ENCODE measurements around the gene CATSPERZ. TPM values are rescaled to one million over a fixed set of nuclear protein-coding genes. Genes with fewer than 3 reads are reported as not detected.

Gene CATSPERZ
- total RNA-seq, 4 donors from 2014 or later: 0.80 TPM; not detected in 3

DNA sequence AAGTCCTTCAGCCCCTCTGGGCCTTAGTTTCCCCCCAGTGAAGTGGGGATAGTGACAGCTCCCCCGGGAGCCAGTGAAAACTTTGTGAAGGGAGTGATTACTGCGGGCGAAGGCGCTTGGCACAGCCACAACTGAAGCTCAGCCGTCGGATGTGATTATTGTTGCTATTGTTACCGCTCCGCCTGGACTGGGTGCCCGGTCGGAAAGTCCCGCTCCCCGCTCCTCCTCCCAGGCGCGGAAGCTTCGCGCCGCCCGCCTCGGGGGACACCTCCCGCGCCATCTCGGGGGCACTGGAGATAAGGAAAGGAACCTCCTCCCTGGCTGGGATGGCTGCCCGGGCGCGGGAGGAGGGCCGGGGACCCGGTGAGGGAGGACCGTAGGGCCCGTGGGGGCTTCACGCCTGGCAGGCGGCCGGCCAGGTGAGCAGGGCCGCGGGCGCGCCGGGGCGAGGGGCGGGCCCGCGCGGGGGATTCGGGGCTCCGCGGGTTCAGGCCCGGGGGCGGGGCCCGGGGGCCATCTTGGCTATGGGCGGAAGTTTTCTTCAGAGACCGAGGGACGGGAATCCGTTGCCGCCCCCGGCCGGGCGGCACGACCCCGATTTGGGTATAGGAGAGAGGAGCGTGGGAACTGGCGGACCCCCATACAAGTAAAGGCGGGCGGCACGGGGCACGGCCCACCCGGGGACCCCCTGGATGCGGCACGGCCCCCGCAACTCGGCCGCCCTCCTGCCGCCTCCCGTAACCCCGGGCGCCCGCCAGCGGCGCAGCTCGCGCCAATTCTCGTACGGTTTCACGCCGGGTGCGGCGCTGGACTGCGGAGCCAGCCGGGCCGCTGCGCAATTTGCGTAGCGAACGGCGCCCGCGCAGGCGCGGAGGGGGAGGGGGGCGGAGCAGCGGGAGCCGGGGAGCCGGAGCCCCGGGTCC, 14.9 kb upstream of the CATSPERZ start, which contains the start of gene GPR137:
TSS of gene GPR137 (plus strand) at position 887 of the 923 bp plus-strand sequence. CDS start 677 bp downstream, outside the sequence.
- Histone ChIP-seq H3K9me3 (no peaks in the 10 kb centered on the region), H3K27ac (replicated peaks in 1 of 4) (peak within 1 kb of the TSS; percentile 85 to 98 (median 98)), H3K4me1 (peaks cover 29 to 58% (median 46%) of the 10 kb centered on the region in 4 donors), H3K27me3 (peaks cover 0 to 6% (median 0%) of the 10 kb centered on the region in 4 donors), H3K36me3 (peaks cover 0 to 40% (median 24%) of the 10 kb centered on the region in 4 donors), H3K4me3 (peak within 1 kb of the TSS; percentile 75 to 96 (median 88))
- no peak for TF ChIP-seq EP300 (IDR thresholded peaks at IDR 0.05)
- TF ChIP-seq, protein P1, sequence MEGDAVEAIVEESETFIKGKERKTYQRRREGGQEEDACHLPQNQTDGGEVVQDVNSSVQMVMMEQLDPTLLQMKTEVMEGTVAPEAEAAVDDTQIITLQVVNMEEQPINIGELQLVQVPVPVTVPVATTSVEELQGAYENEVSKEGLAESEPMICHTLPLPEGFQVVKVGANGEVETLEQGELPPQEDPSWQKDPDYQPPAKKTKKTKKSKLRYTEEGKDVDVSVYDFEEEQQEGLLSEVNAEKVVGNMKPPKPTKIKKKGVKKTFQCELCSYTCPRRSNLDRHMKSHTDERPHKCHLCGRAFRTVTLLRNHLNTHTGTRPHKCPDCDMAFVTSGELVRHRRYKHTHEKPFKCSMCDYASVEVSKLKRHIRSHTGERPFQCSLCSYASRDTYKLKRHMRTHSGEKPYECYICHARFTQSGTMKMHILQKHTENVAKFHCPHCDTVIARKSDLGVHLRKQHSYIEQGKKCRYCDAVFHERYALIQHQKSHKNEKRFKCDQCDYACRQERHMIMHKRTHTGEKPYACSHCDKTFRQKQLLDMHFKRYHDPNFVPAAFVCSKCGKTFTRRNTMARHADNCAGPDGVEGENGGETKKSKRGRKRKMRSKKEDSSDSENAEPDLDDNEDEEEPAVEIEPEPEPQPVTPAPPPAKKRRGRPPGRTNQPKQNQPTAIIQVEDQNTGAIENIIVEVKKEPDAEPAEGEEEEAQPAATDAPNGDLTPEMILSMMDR (IDR thresholded peaks at IDR 0.05): peak in 1 of 3 experiments; percentile 11
- peak in 1 of 2 donors; percentile 57 for TF ChIP-seq POLR2AphosphoS5 (IDR thresholded peaks at IDR 0.05)
- no peak for TF ChIP-seq POLR2A (IDR thresholded peaks at IDR 0.05; ENCODE audit: low read depth)
- WGBS: no CpG with 5 or more reads among the region's 102 CpGs
- intact Hi-C loops (cut with DNase I): no loop called here
- DNase-seq (ENCODE audit: extremely low spot score): peak; percentile 97

DNA sequence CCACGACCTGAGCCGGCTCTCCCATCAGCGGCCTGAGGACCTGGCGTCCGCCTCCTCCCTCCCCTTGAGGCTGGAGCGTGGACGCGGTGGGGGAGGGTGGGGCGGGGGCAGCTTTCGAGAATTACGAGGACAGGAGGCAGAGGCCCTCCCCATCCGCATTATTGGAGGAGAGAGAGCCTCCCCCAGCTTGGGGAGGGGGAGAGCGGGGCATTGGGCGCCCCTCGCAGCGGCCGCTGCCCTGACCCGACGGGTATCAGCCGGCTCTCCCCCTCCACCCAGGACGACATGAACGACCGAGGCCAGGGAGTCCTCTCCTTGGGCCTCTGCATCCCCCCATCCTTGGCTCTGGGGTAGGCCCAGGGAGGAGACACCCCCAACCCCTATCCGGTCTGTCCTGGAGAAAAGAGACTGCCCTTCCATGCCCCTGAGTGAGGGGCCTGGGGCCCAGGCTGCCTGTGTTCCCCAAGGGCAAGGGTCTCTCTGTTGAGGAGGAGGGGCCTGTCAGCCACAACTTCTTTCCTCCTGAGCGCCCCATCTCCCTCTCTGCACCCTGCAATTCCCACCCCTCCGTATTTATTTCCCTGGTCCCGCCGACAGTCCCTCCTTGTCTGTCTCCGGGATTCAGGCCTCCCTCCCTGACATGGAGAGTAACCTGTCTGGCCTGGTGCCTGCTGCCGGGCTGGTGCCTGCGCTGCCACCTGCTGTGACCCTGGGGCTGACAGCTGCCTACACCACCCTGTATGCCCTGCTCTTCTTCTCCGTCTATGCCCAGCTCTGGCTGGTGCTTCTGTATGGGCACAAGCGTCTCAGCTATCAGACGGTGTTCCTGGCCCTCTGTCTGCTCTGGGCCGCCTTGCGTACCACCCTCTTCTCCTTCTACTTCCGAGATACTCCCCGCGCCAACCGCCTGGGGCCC, 14.0 kb upstream of the CATSPERZ start:
- Histone ChIP-seq H3K4me1 (peaks cover 31 to 62% (median 48%) of the 10 kb centered on the region in 4 donors), H3K4me3 (peak overlapping the region; percentile 75 to 96 (median 88)), H3K27me3 (peaks cover 0 to 15% (median 6%) of the 10 kb centered on the region in 4 donors), H3K36me3 (peaks cover 0 to 34% (median 21%) of the 10 kb centered on the region in 4 donors), H3K27ac (replicated peaks in 1 of 4) (peak overlapping the region; percentile 85 to 98 (median 98)), H3K9me3 (no peaks in the 10 kb centered on the region)
- 69% methylated on average over 16 of the region's 40 CpGs for WGBS
- intact Hi-C loops (cut with DNase I): no loop called here
- TF ChIP-seq POLR2A (IDR thresholded peaks at IDR 0.05; ENCODE audit: low read depth) (no peak), POLR2AphosphoS5 (IDR thresholded peaks at IDR 0.05) (peak in 1 of 2 donors; percentile 58), EP300 (IDR thresholded peaks at IDR 0.05) (no peak)
- TF ChIP-seq, protein P1 (IDR thresholded peaks at IDR 0.05): no peak
- no peak for DNase-seq (ENCODE audit: extremely low spot score)

DNA sequence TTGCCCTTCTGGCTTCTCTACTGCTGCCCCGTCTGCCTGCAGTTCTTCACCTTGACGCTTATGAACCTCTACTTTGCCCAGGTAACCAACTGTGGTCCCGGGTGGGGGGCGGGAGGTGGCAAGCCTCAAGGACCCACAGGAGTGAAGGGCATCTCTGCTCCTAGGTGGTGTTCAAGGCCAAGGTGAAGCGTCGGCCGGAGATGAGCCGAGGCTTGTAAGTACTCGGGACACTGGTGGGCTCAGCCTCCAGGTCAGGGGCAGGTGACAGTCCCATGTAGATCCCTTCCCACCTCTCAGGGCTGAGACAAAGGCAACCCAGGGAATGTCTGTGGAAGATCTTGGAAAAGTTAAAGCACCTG, 13.4 kb upstream of the CATSPERZ start:
- Histone ChIP-seq H3K27me3 (peaks cover 2 to 22% (median 11%) of the 10 kb centered on the region in 4 donors), H3K27ac (replicated peaks in 1 of 4) (no peak overlapping the region), H3K36me3 (peaks cover 0 to 27% (median 16%) of the 10 kb centered on the region in 4 donors), H3K4me1 (peaks cover 36 to 62% (median 51%) of the 10 kb centered on the region in 4 donors), H3K9me3 (no peaks in the 10 kb centered on the region), H3K4me3 (no peak overlapping the region)
- intact Hi-C loops (cut with DNase I): no loop called here
- 96% methylated on average over 4 of the region's 9 CpGs for WGBS
- TF ChIP-seq POLR2A (IDR thresholded peaks at IDR 0.05; ENCODE audit: low read depth) (no peak), POLR2AphosphoS5 (IDR thresholded peaks at IDR 0.05) (no peak), EP300 (IDR thresholded peaks at IDR 0.05) (no peak)
- TF ChIP-seq, protein P1 (IDR thresholded peaks at IDR 0.05): no peak
- DNase-seq (ENCODE audit: extremely low spot score): no peak

DNA sequence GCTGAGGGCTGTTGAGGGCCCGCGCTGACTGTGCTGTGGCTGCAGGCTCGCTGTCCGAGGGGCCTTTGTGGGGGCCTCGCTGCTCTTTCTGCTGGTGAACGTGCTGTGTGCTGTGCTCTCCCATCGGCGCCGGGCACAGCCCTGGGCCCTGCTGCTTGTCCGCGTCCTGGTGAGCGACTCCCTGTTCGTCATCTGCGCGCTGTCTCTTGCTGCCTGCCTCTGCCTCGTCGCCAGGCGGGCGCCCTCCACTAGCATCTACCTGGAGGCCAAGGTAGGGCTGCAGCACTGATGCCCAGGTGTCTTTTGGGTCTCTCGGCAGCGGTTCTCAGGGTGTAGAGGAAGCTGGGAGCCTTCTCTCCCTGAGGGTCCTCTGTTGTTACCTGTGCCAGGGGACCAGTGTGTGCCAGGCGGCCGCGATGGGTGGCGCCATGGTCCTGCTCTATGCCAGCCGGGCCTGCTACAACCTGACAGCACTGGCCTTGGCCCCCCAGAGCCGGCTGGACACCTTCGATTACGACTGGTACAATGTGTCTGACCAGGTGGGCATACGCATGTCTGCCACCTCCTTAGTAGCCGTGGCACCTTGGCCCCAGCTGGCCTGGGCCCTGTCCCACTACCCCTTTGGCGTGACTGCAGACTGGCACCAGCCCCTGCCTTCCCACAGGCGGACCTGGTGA, 12.3 kb upstream of the CATSPERZ start:
- WGBS: 94% methylated on average over 25 of the region's 33 CpGs
- Histone ChIP-seq H3K4me3 (no peak overlapping the region), H3K27ac (replicated peaks in 1 of 4) (no peak overlapping the region), H3K4me1 (peaks cover 38 to 64% (median 52%) of the 10 kb centered on the region in 4 donors), H3K27me3 (peaks cover 8 to 32% (median 21%) of the 10 kb centered on the region in 4 donors), H3K9me3 (no peaks in the 10 kb centered on the region), H3K36me3 (peaks cover 0 to 17% (median 10%) of the 10 kb centered on the region in 4 donors)
- intact Hi-C loops (cut with DNase I): no loop called here
- no peak for TF ChIP-seq POLR2A (IDR thresholded peaks at IDR 0.05; ENCODE audit: low read depth)
- no peak for TF ChIP-seq POLR2AphosphoS5 (IDR thresholded peaks at IDR 0.05)
- TF ChIP-seq, protein P1 (IDR thresholded peaks at IDR 0.05): no peak
- no peak for TF ChIP-seq EP300 (IDR thresholded peaks at IDR 0.05)
- no peak for DNase-seq (ENCODE audit: extremely low spot score)

Data from esophagus muscularis mucosa (tissue), 4 donors.